HG02759 (cell line): Measurements from ENCODE around the gene BSCL2.
A peak's percentile ranks its signal among the peaks of the same experiment; 100 is the strongest.
"Not testable (repeated sequence)": the region's sequence is repeated elsewhere in the genome, so short reads cannot be mapped to it uniquely, and the experiment has no call there.

ENCODE experiments used
- ATAC-seq: cut with Tn5 transposase; IDR thresholded peaks from one replicate; pipeline ENCODE4 v1.9.1; 2021; ENCODE audit warnings: mild to moderate bottlenecking, moderate library complexity; ENCODE audit not compliant: unreplicated experiment

Gene BSCL2

DNA sequence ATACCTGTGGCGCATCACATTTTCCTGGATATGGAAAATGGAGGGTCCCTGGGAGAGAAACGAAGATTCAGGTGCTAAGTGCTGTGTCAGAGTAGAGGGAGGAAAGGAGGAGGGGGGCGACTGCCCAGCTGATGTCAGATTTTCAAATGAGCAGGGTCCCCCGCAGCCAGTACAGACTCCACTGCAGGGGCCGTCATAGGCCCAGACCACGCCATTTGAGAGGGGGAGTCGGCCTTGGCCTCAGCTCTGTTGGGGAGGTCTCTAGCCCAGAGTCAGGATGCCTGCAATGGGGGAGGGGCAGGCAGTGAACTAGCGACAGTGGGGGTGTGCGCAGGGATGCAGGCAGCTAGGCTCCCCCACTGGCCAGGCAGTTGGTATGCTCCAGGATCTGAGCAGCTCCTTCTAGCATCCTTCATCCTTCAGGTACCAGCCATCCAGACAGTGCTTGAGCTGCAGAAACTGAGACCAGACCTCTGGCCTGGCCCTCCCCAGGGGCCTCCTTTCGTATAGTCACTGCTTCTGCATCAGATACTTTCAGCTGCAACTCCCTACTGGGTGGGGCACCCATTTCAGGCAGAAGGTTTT lies at the start of gene BSCL2, which contains the start of gene GNG3:
Gene BSCL2 (minus strand): TSS at position 148 of the 585 bp plus-strand sequence. CDS start 229 bp downstream, outside the sequence.
Gene GNG3 (plus strand): TSS at position 400 of the 585 bp plus-strand sequence. CDS start 620 bp downstream, outside the sequence.
- no peak for ATAC-seq

DNA sequence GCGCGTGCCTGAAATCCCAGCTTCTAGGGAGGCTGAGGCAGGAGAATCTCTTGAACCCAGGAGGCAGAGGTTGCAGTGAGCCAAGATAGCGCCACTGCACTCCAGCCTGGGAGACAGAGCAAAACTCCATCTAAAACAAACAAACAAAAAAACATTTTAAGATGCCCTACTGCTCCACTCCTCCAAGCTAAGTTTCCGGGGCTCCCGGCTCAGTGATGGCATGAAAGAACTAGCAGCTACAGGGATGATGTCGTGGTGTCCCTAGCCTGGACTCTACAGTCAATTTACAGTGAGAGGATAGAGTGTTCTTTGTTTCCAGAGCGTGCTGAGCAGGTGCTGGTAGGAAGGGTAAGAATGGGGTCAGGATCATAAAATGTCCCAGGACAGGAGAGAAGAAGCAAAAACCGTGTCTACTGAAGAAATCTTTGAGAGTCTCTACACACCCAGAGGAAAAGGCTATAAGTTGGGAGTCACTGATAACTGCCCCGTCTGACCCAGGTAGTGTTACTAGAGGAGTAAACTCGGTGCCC lies 47.9 kb upstream of the BSCL2 start:
- ATAC-seq: no peak

DNA sequence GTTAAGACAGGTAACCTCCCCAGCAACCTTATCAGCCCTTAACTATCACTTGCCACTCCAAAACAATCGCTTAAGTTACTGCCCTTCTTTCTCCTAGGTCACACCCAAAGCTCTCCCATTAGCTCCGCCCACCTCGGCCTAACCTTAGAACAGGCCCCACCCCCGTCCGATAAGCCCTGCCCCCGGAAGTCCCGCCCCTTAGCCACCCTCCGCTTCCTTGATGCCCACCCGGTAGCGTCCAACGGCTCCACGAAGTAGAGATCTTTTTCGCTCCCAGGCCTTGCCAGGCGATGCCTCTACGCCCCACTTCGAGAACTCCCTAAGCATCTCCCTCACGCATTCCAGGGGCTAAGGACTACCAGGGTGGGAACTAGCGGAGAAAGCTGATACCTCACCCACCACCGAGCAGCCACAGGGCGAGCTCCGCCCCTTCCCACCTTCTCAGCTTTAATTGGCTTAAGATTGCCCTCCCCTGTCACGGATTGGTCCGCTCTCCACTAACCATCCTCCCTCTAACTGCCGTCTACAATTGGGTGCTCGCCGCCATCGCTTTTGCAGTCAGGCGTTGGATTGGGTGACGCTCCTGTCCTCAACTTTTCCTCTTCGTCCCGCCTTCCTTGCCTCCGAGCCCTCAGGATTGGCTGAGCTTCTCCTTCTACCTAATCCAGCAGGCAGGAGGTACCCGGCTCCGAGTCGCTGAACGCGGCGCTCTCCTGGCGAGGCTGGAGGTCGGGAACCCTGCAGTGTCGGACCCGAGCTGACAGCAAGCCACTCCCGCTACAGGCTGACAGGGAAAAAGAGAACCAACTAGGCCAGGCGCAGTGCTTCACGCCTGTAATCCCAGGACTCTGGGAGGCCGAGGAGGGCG lies 46.7 kb upstream of the BSCL2 start, which contains the start of gene ZBTB3:
Gene ZBTB3 (minus strand): TSS at position 425 of the 868 bp plus-strand sequence. CDS start 496 bp downstream, outside the sequence.
- peak; percentile 93 for ATAC-seq

DNA sequence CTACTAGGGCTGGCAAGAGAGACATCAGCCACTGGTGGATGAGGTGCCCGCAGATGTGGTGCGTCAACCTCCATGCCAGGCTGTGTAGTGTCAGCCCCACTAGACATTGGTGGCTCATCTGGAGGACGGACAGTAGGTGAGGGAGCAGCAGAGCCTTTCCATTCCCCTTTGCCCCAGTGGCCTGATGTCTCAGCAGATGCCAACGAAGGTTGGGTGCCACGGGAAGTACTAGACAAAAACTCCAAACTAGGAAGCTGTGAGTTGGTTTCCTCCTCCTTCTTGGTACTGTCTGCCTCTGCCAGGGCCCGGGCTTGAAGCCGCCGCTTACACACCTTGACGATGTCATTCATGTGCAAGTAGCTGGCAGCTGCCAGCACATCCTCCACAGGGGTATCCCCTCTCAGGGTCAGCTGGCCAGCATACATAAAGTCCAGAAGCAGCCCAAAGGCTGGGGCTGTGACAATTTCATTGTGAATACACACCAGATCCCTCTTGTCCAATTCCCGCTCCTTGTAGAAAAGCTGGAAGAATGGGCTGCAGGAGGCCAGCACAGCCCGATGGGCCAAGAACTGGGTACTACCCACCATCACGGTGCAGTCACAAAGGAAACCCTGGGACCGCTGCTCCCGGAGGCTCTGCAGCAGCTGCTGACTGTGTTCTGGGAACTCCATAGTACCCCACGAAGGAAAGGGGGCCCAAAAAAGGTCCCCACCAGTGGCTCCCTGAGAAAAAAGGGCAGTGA lies 45.9 kb upstream of the BSCL2 start:
- peak; percentile 0 for ATAC-seq

- ATAC-seq: no peak
These were observed 45.1 kb upstream of the BSCL2 start for GRCh38 chr11:62752177-62752785.

DNA sequence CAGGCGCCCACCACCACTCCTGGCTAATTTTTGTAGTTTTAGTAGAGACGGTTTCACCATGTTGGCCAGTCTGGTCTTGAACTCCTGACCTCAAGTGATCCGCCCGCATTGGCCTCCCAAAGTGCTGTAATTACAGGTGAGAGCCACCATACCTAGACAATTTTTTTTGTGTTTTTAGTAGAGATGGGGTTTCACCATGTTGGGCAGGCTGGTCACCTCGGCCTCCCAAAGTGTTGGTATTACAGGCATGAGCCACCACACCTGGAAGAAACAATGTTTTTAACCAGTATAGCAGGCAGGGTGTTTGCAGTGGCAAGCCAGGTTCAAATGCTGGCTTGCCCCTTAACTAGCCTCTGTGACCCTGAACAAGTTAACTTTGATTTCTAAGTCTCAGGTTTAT lies 42.7 kb upstream of the BSCL2 start:
- ATAC-seq: not testable (repeated sequence)

DNA sequence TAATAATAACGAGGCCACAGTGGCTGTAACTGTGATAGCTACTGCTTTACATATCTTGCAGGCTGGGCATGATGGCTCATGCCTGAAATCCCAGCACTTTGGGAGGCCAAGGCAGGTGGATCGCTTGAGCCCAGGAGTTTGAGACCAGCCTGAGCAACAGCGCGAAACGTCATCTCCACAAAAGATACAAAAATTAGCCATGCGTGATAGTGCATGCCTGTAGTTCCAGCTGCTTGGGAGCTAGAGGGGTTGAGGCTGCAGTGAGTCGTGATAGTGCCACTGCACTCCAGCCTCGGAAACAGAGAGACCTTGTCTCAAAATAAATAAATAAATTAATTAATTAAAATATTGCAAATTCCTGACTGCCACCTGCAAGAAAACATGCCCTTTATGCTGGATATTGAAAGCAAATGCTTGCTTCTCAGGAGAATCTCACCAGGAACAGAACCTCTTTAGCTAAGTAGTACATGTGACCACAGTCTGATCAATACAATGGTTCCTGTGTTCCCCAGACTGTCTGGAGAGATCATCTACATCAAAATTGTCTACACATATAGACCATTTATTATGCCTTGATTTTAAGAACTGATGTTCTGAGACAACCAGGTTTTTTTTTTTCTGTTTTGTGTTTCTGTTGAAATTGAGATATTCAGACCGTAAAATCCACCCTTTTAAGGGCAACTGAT lies 40.4 kb upstream of the BSCL2 start:
- no peak for ATAC-seq

GRCh38 chr11:62737196-62737595 lies 30.0 kb upstream of the BSCL2 start:
- ATAC-seq: no peak

DNA sequence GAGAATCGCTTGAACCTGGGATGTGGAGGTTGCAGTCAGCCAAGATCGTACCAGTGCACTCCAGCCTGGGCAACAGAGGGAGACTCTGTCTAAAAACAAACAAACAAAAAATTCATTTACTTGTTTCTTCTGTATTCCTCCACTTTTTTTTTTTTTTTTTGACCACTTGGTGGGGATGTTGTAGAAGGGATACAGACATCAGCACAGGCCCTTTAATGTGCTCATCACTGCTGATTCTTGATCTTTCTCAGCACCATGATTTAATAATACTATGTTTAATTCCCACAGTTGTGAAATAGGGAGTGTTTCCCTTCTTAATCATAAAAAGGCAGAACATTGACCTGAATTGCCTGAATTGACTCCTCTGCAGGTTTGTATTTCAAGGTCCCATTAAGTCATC lies 25.6 kb upstream of the BSCL2 start:
- no peak for ATAC-seq

- ATAC-seq: not testable (repeated sequence)
These were observed 22.9 kb upstream of the BSCL2 start for GRCh38 chr11:62730076-62730475.

GRCh38 chr11:62728171-62728988 lies 21.2 kb upstream of the BSCL2 start, which contains the start of gene TTC9C:
Gene TTC9C (plus strand): TSS chr11:62728486. CDS start chr11:62728849, 363 bp downstream.
- peak; percentile 24 for ATAC-seq

DNA sequence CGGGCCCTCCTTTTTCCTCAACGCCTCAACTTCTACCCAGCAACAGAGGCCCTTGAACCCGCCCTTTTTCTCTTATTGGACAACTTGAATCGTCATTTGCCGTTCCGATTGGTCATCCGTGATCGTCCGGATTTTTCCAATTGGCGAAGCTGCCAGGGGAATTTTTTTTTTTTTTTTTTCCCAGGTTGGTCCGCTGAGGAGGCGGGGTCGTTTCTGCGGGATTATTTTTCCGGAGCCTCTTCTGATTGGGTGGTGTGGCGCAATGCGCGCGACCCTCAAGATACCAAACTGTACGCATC lies 20.6 kb upstream of the BSCL2 start:
- peak; percentile 49 for ATAC-seq

DNA sequence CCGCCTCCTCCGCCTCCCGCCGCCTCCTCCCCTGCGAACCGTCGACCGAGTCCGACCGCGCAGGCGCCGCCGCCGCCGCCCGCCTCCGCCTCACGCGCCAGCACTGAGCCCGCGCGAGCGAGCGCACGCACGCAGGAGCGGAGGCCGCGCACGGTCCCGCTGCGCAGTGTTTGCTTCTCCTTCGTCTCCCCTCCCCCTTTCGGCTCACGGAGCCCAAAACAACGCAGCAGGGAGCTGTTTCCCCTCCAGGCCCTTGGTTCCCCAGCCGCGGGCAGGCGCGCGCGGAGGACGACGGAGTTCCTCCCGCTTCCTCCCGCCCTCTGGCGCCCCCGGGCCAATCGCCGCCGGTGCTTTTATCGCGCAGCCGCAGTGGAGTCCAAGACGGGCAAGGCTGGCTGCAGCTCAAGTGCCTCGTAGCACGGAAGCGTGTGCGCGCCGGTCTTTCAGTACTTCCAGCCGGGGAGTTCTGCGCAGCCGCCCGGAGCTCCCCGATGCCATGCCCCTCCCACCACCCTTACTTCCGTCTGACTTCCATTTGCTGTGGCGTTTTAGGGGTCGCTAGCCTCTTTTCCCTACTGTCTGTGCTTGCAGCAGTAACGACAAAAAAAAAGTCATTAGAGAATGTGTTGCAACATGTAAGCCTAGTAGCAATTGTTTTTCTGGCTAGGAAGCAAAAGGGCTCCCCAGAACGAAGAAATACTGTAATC lies 20.1 kb upstream of the BSCL2 start, which contains the start of gene HNRNPUL2:
Gene HNRNPUL2 (minus strand): TSS at position 293 of the 707 bp plus-strand sequence. CDS start 301 bp downstream, outside the sequence.
- ATAC-seq: peak; percentile 77

GRCh38 chr11:62726915-62727164 lies 19.6 kb upstream of the BSCL2 start:
- no peak for ATAC-seq

DNA sequence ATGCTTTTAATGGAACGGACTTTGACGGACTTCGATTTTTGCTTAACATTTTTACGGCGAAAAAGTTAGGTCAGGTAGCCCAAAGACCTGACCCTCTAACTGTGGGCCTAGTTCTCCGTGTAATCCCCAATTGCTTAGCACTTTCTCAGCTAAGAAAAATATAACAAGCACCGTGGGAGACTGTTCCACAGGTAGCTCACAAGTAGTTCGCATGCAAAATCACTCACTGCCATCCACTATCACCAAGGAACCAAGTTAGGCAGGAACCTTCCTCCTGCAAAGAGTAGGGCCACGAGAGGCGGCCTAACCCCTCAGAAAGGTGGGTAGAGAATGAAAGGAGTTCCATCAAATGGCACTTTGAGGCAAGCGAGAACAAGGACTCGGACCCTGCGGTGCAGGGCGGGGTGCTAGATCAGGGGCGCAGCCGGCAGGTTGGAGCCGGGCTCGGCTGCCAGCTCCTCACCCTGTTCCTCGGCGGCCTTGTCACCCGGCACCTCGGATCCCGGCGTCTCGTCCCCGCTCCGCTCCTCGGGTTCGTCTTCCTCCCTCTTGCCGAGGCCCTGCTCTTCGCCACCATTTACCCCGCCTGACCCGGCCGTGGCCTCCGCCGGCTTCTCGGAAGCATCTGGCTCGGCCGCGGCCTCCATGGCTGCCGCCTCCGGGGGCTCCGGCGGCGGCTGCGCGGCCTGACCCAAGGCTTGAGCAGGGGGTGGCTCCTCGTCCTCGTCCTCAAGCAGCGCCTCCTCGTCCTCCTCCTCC lies 19.1 kb upstream of the BSCL2 start:
- no peak for ATAC-seq

GRCh38 chr11:62725646-62726045 lies 18.4 kb upstream of the BSCL2 start:
- no peak for ATAC-seq

GRCh38 chr11:62724171-62724570 lies 16.9 kb upstream of the BSCL2 start:
- no peak for ATAC-seq

- ATAC-seq: no peak
These were observed 14.8 kb upstream of the BSCL2 start for GRCh38 chr11:62721994-62722393.
